Ovary (tissue), 9 donors: ENCODE measurements around the gene KRTAP5-6. TPM values are rescaled to one million over a fixed set of nuclear protein-coding genes. Genes with fewer than 3 reads are reported as not detected.
"Not testable (repeated sequence)": the region's sequence is repeated elsewhere in the genome, so short reads cannot be mapped to it uniquely, and the experiment has no call there.

Source experiments
- DNase-seq, 5 donors: peaks; one replicate each; pipeline ENCODE4 v3.0.0-alpha.2; 2019 to 2020
- H3K27ac ChIP-seq, 2 donors: fragments of 200-600 bp; one replicate each; pipeline versions ENCODE4 v1.5.1 to v1.8.0; 2019 to 2022
- H3K27me3 ChIP-seq: fragments of 200-600 bp; one replicate; pipeline ENCODE4 v1.8.0; 2022
- H3K36me3 ChIP-seq: fragments of 200-600 bp; sonication (generic); one replicate; pipeline ENCODE4 v1.5.1; 2019
- H3K4me1 ChIP-seq: one replicate; pipeline ENCODE4 v1.8.1; 2013; ENCODE audit warnings: mild to moderate bottlenecking, moderate library complexity; ENCODE audit not compliant: insufficient read depth
- H3K4me3 ChIP-seq: fragments of 200-600 bp; sonication (generic); one replicate; pipeline ENCODE4 v1.5.1; 2017
- H3K9me3 ChIP-seq, 2 donors: fragments of 200-600 bp in 1 of 2; sonication (generic) in 1 of 2; one replicate each; pipeline versions ENCODE4 v1.5.1 to v1.8.1; 2013 to 2019; ENCODE audit warnings: mild to moderate bottlenecking in 1 of 2, moderate library complexity in 1 of 2
- EP300 ChIP-seq: sonication (generic); formaldehyde crosslinking; IDR thresholded peaks from one replicate; pipeline ENCODE4 v1.6.1; 2017; ENCODE audit warnings: antibody characterized with exemption
- POLR2A ChIP-seq: fragments of 450-650 bp; IDR thresholded peaks from one replicate; pipeline ENCODE4 v1.6.1; 2017; ENCODE audit warnings: antibody characterized with exemption, mild to moderate bottlenecking, moderate library complexity
- whole genome bisulfite sequencing, 3 donors: extraction: QIAGEN DNeasy Blood & Tissue Kit in 1 of 3; methylation state at CpG; one replicate each; pipeline versions ENCODE4 v1.1.5 to v1.1.7; 2013 to 2017; 5-methylcytosine and 5-hydroxymethylcytosine counted together
- intact Hi-C, 4 donors: fragments of 100-400 bp; cut with DNase I; formaldehyde crosslinking; loops; one replicate each; pipeline versions ENCODE4 v1.11.0 to v1.15.1; 2022 to 2023
- polyA plus RNA-seq, 2 donors: library from polyadenylated mRNA; stranded (reverse); fragments of 200-250 nt in 1 of 2; fragments of 350-450 nt in 1 of 2; fragmentation: Illumina TruSeq in 1 of 2; extraction: RNeasy Lipid Tissue Mini Kit (QIAGEN cat#74804) in 1 of 2; gene quantifications; one replicate each; pipeline ENCODE4 v1.2.3, GENCODE V29; 2013 to 2014
- total RNA-seq, 7 donors: library from RNA; depleted of rRNA in 2 of 7; stranded (reverse); fragments of >200 nt in 2 of 7; fragmentation: NEBNext Ultra II Directional in 3 of 7; extraction: Animal tissue kit (Norgen Biotek cat#: 25700) in 3 of 7; gene quantifications; one replicate each; pipeline versions ENCODE4 v1.1.0 to v1.2.4, GENCODE V29; 2016 to 2023
- TF ChIP-seq, protein P1 (sequence below), 3 donors: fragments of 450-650 bp in 2 of 3; fragments of 200-600 bp in 1 of 3; IDR thresholded peaks; one replicate each; pipeline versions ENCODE4 v1.5.1 to v1.8.0; 2016 to 2022; ENCODE audit warnings: antibody characterized with exemption in 3 of 3, mild to moderate bottlenecking in 1 of 3
- donor health status: DM: no; HTN: no; CAD: no; lungs with moderate emphysema.
- donor health status: DM: no; HTN: no; CAD: no.
- donor health status: Bipolar disorder and iron deficiency.
- donor health status: DM: yes; HTN: yes; CAD: no.
- donor health status: DM: no; HTN: no; CAD: no.
- donor health status: DM: yes; HTN: yes; CAD: no.

KRTAP5-6 gene
- total and polyA plus RNA-seq, 9 donors, result not detected

DNA sequence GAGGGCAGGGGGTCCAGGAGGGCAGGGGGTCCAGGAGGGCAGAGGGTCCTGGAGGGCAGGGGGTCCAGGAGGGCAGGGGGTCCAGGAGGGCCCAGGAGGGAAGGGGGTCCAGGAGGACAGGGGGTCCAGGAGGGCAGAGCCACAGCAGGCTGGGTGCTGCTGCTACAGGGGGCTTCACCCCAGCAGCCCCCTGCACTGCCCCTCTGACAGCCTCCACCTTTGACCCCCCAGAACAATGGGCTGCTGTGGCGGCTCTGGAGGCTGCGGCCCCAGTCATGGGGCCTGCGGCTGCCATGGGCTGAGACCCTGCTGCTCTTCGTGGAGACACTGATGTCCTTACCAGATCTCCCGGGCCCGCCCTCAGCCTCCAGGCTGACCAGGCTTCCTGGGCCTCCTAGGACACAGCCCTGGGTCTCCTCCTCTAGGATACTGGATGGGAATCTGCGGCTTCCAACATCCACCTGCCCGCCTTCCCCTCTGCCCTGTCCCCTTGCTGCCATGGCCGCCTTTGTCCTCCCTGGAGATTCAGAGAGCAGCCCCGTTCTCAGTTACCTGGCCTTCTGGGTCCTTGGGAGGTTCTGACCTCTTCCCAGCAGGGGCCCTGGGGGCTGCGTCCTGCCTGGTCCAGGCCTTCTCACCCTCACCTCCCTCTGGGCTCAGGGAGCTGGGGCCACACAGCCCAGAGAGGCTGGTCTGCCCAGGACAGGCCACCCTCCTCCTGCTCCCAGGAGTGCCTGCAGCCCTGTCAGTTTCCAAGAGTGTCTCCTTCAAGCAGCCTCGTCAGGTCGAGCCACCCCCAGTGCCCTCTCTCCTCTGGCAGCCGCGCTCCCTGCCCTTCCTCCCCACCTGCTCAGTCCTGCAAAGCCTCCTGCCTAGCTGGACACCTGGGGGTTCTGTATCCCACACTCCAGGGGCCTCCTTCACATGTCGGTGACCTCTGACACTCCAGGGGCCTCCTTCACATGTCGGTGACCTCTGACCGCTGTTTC is 11.8 kb upstream of the KRTAP5-6 start:
- not testable (repeated sequence) for H3K9me3 ChIP-seq, H3K27me3 ChIP-seq, H3K4me1 ChIP-seq, H3K27ac ChIP-seq, H3K4me3 ChIP-seq, H3K36me3 ChIP-seq
- intact Hi-C loops, result loop anchor here in 1 of 4 donors (2.0 kb wide), 1 partner anchor 18 kb away; no protein-coding TSS in a partner anchor
- 78 to 88% (median 86%) methylated on average over 11 to 15 of the region's 18 CpGs for WGBS, 3 donors
- peak in 1 of 5 donors; percentile 2 for DNase-seq

DNA sequence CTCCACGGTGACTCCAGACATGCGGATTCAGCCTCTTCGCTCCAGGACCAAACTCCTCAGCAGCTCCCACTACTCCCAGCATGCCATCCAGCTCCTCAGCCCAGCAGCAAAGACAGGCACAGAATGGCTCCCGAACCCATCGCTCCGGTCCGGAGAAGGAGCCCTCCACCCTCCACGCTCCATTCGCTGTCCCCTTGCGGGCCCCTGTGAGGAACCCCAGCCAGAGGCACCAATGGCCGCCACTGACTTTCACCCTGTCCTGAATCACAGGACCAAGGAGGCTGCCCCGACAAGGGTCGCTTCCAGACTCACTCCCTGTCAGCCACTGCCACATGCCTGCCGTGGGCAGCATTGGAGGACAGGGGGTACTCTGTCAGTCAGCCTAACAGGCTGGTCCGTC is 10.8 kb upstream of the KRTAP5-6 start:
- H3K27ac ChIP-seq, H3K4me1 ChIP-seq, H3K4me3 ChIP-seq, H3K9me3 ChIP-seq, intact Hi-C loops, H3K36me3 ChIP-seq, H3K27me3 ChIP-seq: not testable (repeated sequence)
- 78 to 89% (median 84%) methylated on average over 12 to 13 of the region's 15 CpGs for WGBS, 3 donors
- DNase-seq, result peak in 1 of 5 donors; percentile 1

DNA sequence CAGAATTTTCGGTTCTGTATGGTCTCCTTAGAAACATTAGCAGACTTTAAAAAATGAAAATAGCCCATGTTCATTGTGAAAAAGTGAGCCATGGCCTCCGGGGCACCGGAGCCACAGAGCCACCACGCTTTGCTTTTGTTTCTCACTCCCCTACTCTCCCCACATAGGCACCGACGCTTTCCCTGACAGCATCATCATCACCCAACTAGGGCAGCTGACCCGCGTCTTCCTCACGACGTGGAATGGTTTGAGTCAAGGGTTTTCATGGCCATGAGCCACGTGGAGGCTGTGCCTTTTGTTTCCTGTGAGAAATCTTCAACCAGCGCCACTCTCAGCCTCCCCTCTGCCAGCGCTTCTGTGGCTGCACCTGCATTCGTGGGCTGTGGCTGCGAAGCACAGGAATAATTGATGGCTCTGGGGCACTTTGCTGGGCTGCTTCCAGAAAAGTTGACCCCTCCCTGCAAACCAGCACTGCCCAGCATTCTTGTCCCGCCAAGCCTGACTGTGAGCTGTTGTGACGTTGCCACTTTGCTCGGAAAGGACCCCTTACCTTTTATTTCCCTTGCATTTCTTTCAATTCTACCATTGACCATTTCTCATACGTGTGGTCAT is 8.6 kb upstream of the KRTAP5-6 start:
- intact Hi-C loops, H3K9me3 ChIP-seq, H3K36me3 ChIP-seq, DNase-seq, H3K27me3 ChIP-seq, H3K4me1 ChIP-seq, H3K4me3 ChIP-seq, H3K27ac ChIP-seq: not testable (repeated sequence)
- WGBS, 3 donors, result 63 to 69% (median 68%) methylated on average over 19 of the region's 19 CpGs

DNA sequence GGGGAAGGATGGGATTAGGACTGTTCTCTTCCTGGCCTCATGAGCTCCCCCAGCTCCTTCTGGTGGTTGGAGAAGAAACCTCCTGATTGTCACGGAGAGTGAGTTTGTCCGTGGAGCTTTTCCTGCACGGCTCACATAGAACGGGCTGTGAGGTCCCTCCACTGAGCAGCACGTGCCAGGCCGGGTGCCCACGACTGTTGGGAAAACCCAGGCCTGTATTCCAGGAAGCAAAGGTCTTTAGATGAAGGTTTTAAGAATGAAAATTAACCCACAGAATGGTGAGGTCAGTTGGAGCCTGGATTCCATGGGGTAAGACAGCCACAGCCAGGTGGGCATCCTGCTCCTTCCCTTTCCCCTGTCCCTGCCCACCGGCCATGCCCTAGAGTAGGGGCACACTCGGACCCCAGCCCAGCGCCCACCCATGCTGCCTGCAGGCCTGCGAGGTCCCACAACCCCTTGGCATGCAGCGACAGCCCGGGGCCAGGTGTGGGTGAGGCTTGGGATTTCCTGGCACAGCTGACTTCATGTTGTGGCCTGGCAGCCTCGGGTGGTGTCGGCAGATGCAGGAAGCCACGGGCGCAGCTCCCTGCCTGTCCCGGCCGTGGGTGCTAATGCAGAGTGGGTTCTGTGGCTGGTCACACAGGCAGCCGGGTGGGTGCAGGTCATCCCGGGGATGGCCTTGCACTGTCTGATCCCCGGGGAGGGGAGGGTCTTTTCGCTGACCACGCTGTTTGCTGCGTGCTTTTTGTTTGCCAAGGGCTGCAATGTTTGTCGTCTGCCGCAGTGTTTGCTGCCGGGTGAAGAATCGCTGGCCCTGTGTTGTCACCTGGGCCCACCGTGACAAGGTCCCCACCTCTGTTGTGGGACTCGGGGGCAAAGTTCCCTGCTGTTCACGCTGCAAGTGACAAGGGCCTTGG is 7.5 kb upstream of the KRTAP5-6 start:
- not testable (repeated sequence) for H3K4me3 ChIP-seq, H3K4me1 ChIP-seq, DNase-seq, H3K9me3 ChIP-seq, H3K27me3 ChIP-seq, H3K27ac ChIP-seq, H3K36me3 ChIP-seq
- intact Hi-C loops, result loop anchor here in 3 of 4 donors (5.0 to 10.0 kb wide), 6 partner anchors 37 to 468 kb away; partner anchors contain the start of gene TNNT3 (in 1 of the 3)
- WGBS, 3 donors, result 77 to 82% (median 79%) methylated on average over 28 to 32 of the region's 32 CpGs

DNA sequence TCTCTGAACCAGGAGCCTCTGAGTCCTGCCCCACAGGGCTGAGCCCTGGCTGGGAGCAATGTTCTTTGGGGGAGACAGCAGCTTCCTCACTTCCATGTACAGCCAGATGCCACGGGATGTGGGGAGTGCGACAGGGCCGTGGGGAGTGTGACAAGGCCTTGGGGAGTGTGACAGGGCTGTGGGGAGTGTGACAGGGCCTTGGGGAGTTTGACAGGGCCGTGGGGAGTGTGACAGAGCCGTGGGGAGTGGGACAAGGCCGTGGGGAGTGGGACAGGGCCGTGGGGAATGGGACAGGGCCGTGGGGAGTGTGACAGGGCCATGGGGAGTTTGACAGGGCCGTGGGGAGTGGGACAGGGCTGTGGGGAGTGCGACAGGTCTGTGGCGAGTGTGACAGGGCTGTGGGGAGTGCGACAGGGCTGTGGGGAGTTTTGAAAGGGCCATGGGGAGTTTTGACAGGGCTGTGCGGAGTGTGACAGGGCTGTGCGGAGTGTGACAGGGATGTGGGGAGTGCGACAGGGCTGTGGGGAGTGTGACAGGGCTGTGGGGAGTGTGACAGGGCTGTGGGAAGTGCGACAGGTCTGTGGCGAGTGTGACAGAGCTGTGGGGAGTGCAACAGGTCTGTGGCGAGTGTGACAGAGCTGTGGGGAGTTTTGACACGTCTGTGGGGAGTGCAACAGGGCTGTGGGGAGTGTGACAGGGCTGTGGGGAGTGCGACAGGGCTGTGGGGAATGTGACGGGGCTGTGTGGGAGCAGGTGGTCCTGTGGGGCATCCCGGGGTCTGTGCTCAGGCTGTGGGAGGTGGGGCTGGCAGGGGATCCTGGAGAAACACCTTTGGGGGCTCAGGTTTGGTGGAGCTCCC is 6.6 kb upstream of the KRTAP5-6 start:
- 70 to 83% (median 72%) methylated on average over 22 of the region's 22 CpGs for WGBS, 3 donors
- Histone ChIP-seq H3K27ac (no peak overlapping the region), H3K27me3 (no peaks in the 10 kb centered on the region), H3K4me1 (peaks cover 8% of the 10 kb centered on the region), H3K36me3 (no peaks in the 10 kb centered on the region), H3K4me3 (no peak overlapping the region), H3K9me3 (no peaks in the 10 kb centered on the region)
- intact Hi-C loops, result loop anchor here in 3 of 4 donors (5.0 to 10.0 kb wide), 6 partner anchors 38 to 467 kb away; partner anchors contain the start of gene TNNT3 (in 1 of the 3)
- DNase-seq, result no peak
- TF ChIP-seq POLR2A (no peak), EP300 (no peak)
- TF ChIP-seq, protein P1, sequence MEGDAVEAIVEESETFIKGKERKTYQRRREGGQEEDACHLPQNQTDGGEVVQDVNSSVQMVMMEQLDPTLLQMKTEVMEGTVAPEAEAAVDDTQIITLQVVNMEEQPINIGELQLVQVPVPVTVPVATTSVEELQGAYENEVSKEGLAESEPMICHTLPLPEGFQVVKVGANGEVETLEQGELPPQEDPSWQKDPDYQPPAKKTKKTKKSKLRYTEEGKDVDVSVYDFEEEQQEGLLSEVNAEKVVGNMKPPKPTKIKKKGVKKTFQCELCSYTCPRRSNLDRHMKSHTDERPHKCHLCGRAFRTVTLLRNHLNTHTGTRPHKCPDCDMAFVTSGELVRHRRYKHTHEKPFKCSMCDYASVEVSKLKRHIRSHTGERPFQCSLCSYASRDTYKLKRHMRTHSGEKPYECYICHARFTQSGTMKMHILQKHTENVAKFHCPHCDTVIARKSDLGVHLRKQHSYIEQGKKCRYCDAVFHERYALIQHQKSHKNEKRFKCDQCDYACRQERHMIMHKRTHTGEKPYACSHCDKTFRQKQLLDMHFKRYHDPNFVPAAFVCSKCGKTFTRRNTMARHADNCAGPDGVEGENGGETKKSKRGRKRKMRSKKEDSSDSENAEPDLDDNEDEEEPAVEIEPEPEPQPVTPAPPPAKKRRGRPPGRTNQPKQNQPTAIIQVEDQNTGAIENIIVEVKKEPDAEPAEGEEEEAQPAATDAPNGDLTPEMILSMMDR (IDR thresholded peaks at IDR 0.05), result no peak
